SK-N-SH (cell line): ENCODE measurements around the gene FDXR.

Experiments
- CHD2 ChIP-seq: fragments of 150-350 bp; IDR thresholded peaks from 2 replicates; pipeline ENCODE4 v1.6.1; 2018; ENCODE audit warnings: low read length; ENCODE audit not compliant: partially characterized antibody
- CTCF ChIP-seq: fragments of 200-600 bp; sonication (generic); IDR thresholded peaks from 2 replicates; pipeline ENCODE4 v1.6.1; 2017; ENCODE audit warnings: antibody characterized with exemption, mild to moderate bottlenecking, moderate library complexity
- GATA2 ChIP-seq: sonication (generic); formaldehyde crosslinking; IDR thresholded peaks from 2 replicates; pipeline ENCODE4 v1.5.0; 2020; ENCODE audit warnings: mild to moderate bottlenecking, missing genetic modification reagents
- JUND ChIP-seq: IDR thresholded peaks from 2 replicates; pipeline ENCODE4 v1.4.0; 2012
- MEF2A ChIP-seq: IDR thresholded peaks from 2 replicates; pipeline ENCODE4 v1.4.0; 2012; ENCODE audit warnings: low read depth, borderline replicate concordance
- NFIC ChIP-seq: IDR thresholded peaks from 2 replicates; pipeline ENCODE4 v1.4.0; 2012; ENCODE audit warnings: borderline replicate concordance
- USF1 ChIP-seq: IDR thresholded peaks from 2 replicates; pipeline ENCODE4 v1.4.0; 2012; ENCODE audit warnings: low read depth, borderline replicate concordance
- TF ChIP-seq, protein P1 (sequence below): IDR thresholded peaks from 2 replicates; pipeline ENCODE4 v1.6.1; 2012; ENCODE audit warnings: mild to moderate bottlenecking, low read depth, low read length, moderate library complexity
- TF ChIP-seq, protein P2 (sequence below): IDR thresholded peaks from 2 replicates; pipeline ENCODE4 v1.4.0; 2012; ENCODE audit warnings: low read depth, borderline replicate concordance

DNA sequence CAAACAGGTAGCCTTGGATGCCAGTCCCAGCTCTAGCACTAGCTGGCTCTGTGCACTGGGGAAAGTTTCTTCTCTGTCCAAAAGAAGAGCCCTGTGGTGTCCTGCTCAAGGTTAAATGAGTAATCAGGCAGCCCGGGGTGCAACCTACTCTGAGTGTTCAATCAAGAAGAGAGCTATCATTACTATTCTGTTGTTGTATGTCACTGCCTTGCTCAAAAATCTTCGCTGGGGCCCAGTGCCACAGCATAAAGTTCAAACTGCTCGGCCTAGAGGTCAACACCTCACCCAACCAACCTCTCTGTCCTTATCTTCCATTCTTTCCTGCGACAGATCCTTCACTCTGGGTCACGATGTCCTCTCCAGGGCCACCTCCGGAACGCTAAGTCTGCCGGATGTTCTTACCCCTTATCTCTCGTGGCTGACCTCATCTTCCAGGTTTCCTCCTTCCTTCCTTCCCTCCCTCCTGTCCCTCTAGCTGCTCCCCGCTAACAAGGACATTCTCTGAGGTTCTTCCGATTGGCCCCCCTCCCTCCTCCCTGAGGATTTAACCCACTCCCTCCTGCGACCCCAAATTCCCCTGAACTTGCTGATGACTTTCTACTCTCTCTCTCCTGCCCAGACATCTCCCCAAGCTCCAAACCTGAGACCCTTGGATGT is 4.4 kb downstream of the FDXR start:
- TF ChIP-seq USF1 (no peak), CTCF (no peak), CHD2 (no peak), JUND (no peak), NFIC (no peak), GATA2 (CRISPR knock-in tag) (no peak), MEF2A (no peak)
- TF ChIP-seq, protein P1, sequence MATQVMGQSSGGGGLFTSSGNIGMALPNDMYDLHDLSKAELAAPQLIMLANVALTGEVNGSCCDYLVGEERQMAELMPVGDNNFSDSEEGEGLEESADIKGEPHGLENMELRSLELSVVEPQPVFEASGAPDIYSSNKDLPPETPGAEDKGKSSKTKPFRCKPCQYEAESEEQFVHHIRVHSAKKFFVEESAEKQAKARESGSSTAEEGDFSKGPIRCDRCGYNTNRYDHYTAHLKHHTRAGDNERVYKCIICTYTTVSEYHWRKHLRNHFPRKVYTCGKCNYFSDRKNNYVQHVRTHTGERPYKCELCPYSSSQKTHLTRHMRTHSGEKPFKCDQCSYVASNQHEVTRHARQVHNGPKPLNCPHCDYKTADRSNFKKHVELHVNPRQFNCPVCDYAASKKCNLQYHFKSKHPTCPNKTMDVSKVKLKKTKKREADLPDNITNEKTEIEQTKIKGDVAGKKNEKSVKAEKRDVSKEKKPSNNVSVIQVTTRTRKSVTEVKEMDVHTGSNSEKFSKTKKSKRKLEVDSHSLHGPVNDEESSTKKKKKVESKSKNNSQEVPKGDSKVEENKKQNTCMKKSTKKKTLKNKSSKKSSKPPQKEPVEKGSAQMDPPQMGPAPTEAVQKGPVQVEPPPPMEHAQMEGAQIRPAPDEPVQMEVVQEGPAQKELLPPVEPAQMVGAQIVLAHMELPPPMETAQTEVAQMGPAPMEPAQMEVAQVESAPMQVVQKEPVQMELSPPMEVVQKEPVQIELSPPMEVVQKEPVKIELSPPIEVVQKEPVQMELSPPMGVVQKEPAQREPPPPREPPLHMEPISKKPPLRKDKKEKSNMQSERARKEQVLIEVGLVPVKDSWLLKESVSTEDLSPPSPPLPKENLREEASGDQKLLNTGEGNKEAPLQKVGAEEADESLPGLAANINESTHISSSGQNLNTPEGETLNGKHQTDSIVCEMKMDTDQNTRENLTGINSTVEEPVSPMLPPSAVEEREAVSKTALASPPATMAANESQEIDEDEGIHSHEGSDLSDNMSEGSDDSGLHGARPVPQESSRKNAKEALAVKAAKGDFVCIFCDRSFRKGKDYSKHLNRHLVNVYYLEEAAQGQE = no peak
- TF ChIP-seq, protein P2, sequence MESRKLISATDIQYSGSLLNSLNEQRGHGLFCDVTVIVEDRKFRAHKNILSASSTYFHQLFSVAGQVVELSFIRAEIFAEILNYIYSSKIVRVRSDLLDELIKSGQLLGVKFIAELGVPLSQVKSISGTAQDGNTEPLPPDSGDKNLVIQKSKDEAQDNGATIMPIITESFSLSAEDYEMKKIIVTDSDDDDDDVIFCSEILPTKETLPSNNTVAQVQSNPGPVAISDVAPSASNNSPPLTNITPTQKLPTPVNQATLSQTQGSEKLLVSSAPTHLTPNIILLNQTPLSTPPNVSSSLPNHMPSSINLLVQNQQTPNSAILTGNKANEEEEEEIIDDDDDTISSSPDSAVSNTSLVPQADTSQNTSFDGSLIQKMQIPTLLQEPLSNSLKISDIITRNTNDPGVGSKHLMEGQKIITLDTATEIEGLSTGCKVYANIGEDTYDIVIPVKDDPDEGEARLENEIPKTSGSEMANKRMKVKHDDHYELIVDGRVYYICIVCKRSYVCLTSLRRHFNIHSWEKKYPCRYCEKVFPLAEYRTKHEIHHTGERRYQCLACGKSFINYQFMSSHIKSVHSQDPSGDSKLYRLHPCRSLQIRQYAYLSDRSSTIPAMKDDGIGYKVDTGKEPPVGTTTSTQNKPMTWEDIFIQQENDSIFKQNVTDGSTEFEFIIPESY = no peak
